ENCODE measurements around the gene OR6A2.

DNA sequence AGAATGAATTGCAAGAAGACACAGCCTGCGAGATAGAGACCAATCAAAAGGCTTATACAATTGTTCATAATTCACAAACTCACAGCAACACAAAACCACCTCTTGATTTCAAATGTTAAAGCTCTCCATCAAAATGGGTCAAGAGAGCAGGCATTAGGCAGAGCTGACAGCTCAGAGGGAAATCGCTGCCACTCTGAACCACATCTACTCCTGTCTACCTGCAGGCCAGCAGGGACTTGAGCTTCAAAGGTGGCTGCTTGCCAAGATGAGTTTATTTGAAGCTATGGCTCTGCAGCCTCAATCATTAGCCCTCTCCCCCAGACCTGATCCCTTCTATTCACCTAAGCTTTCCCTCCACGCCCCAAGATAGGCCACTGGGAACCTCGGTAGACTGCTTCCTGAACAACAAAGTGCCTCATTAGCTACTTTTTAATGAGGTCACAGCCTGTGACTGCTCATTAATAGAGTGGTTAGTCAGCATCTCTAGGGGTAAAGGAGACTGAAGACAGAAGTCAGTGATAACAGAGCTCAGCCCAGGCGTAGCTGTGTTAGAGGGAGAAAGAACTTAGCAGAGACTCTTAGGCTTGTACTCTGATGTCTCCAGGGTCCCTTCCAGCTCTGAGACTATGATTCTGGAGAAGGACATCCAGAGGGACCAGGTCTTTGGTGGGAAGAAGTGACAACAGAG is 24.8 kb upstream of the OR6A2 start:
- no peak for TF ChIP-seq CTCF (IDR thresholded peaks at IDR 0.05)
- no peak for TF ChIP-seq POLR2A (IDR thresholded peaks at IDR 0.05)

All from uterus (tissue), 2 donors.